Endothelial cell of umbilical vein (primary cell): ENCODE results near the gene SEPTIN10. TPM values are rescaled to one million over a fixed set of nuclear protein-coding genes. Genes with fewer than 3 reads are reported as not detected.

Experiments
- BruUV-seq: library from RNA; stranded (reverse); fragments of 400-500 nt; replicated peaks from 2 replicates; lab custom pipeline; 2021; lab: Mats Ljungman, UMichigan
- CTCF ChIA-PET: fragments of 300-600, 350-600 bp; sonication (Branson Sonifier 250); formaldehyde crosslinking; loops from one replicate; lab custom pipeline; 2021; ENCODE audit warnings: antibody characterized with exemption, inconsistent platforms; lab: Charles Lee
- POLR2A ChIA-PET: fragments of 300-600, 350-600 bp; sonication (Branson Sonifier 250); formaldehyde crosslinking; loops from one replicate; lab custom pipeline; 2021; ENCODE audit warnings: antibody characterized with exemption, inconsistent platforms; lab: Charles Lee
- DNase-seq: peaks from one replicate; pipeline ENCODE4 v3.0.0-alpha.2; 2011; ENCODE audit warnings: low read depth, low spot score
- FAIRE-seq: peaks from 2 replicates; lab custom pipeline; 2011; peaks lifted over from hg19 to GRCh38; lab: Jason Lieb, UNC
- H2AFZ ChIP-seq: 2 replicates; pipeline ENCODE4 v1.6.0; 2012; ENCODE audit warnings: low read depth, low read length, control low read depth, inconsistent platforms
- H3K27ac ChIP-seq: 2 replicates; pipeline ENCODE4 v1.5.1; 2011; ENCODE audit warnings: low read depth, mild to moderate bottlenecking, control low read depth, low read length, moderate library complexity; ENCODE audit not compliant: insufficient read depth
- H3K27me3 ChIP-seq, 2 experiments: 2 replicates each; pipeline versions ENCODE4 v1.6.0 to v1.6.1; 2011; ENCODE audit warnings: low read length in 2 of 2, mixed read lengths in 1 of 2; ENCODE audit not compliant: control insufficient read depth in 2 of 2, insufficient read depth in 2 of 2
- H3K36me3 ChIP-seq, 2 experiments: 2 replicates in 1 of 2; 3 replicates in 1 of 2; pipeline ENCODE4 v1.5.1; 2011; ENCODE audit warnings: low read length in 2 of 2, mild to moderate bottlenecking in 1 of 2, moderate library complexity in 1 of 2; ENCODE audit not compliant: control insufficient read depth in 2 of 2, insufficient read depth in 2 of 2; ENCODE audit errors: extremely low read depth in 1 of 2
- H3K4me1 ChIP-seq: 3 replicates; pipeline ENCODE4 v1.5.1; 2011; ENCODE audit warnings: mild to moderate bottlenecking, low read length; ENCODE audit not compliant: control insufficient read depth, insufficient read depth; ENCODE audit errors: extremely low read depth
- H3K4me2 ChIP-seq: 2 replicates; pipeline ENCODE4 v1.6.1; 2011; ENCODE audit warnings: low read length, control low read depth, mixed read lengths; ENCODE audit not compliant: insufficient read depth
- H3K4me3 ChIP-seq, 3 experiments: fragments of 200-600 bp in 1 of 3; sonication (generic), shearing (Covaris generic) in 1 of 3; replicated peaks in 1 of 3; 2 replicates each; pipeline ENCODE4 v1.5.1; 2011 to 2016; ENCODE audit warnings: control low read depth in 3 of 3, low read length in 3 of 3, mild to moderate bottlenecking in 2 of 3, inconsistent platforms in 1 of 3, low read depth in 1 of 3, moderate library complexity in 1 of 3; ENCODE audit not compliant: insufficient read depth in 1 of 3
- H3K79me2 ChIP-seq: 2 replicates; pipeline ENCODE4 v1.6.0; 2012; ENCODE audit warnings: low read length, inconsistent platforms; ENCODE audit not compliant: control insufficient read depth, insufficient read depth
- H3K9ac ChIP-seq: replicated peaks from 2 replicates; pipeline ENCODE3; 2011; ENCODE audit warnings: low read length, control low read depth; ENCODE audit not compliant: insufficient read depth; ENCODE audit errors: extremely low read depth
- H3K9me1 ChIP-seq: replicated peaks from 3 replicates; pipeline ENCODE4 v1.6.0; 2011; ENCODE audit warnings: mild to moderate bottlenecking, low read length; ENCODE audit not compliant: control insufficient read depth, insufficient read depth; ENCODE audit errors: extremely low read depth
- H3K9me3 ChIP-seq: replicated peaks from 2 replicates; pipeline ENCODE4 v1.5.1; 2012; ENCODE audit warnings: low read length, inconsistent platforms; ENCODE audit not compliant: control insufficient read depth, insufficient read depth
- H4K20me1 ChIP-seq: replicated peaks from 2 replicates; pipeline ENCODE3; 2011; ENCODE audit warnings: mild to moderate bottlenecking, low read length; ENCODE audit not compliant: control insufficient read depth, insufficient read depth; ENCODE audit errors: extremely low read depth
- CTCF ChIP-seq, 2 donors: IDR thresholded peaks; 1 replicate in 1 of 2; 2 replicates in 1 of 2; pipeline ENCODE4 v1.5.1; 2011; ENCODE audit warnings: low read length in 2 of 2, mild to moderate bottlenecking in 2 of 2, moderate library complexity in 2 of 2, control low read depth in 1 of 2, inconsistent platforms in 1 of 2, low read depth in 1 of 2; ENCODE audit not compliant: insufficient read depth in 1 of 2; ENCODE audit errors: extremely low read depth in 1 of 2
- EZH2 ChIP-seq: IDR thresholded peaks from 2 replicates; pipeline ENCODE4 v1.6.1; 2012; ENCODE audit warnings: borderline replicate concordance, low read depth, mild to moderate bottlenecking, moderate library complexity, low read length, inconsistent platforms; ENCODE audit not compliant: severe bottlenecking
- FOS ChIP-seq: IDR thresholded peaks from 2 replicates; pipeline ENCODE4 v1.6.1; 2011; ENCODE audit warnings: mild to moderate bottlenecking, low read length, moderate library complexity, borderline replicate concordance; ENCODE audit not compliant: insufficient read depth
- GATA2 ChIP-seq: IDR thresholded peaks from 2 replicates; pipeline ENCODE4 v1.7.0; 2011; ENCODE audit warnings: low read depth, mild to moderate bottlenecking, moderate library complexity, mixed read lengths, low read length; ENCODE audit not compliant: insufficient read length, insufficient read depth
- JUN ChIP-seq: IDR thresholded peaks from 2 replicates; pipeline ENCODE4 v1.6.1; 2011; ENCODE audit warnings: borderline replicate concordance, low read depth; ENCODE audit not compliant: insufficient read length, insufficient read depth
- MAX ChIP-seq: IDR thresholded peaks from 2 replicates; pipeline ENCODE4 v1.6.1; 2011; ENCODE audit not compliant: insufficient read depth, insufficient read length
- MYC ChIP-seq: IDR thresholded peaks from one replicate; pipeline ENCODE4 v1.6.1; 2011; ENCODE audit warnings: mild to moderate bottlenecking, low read depth, low read length
- POLR2A ChIP-seq: IDR thresholded peaks from 2 replicates; pipeline ENCODE4 v1.6.1; 2012; ENCODE audit warnings: low read depth, mild to moderate bottlenecking, control low read depth, low read length
- POLR2AphosphoS5 ChIP-seq: IDR thresholded peaks from 2 replicates; pipeline ENCODE4 v1.6.1; 2012; ENCODE audit warnings: low read depth, mild to moderate bottlenecking, control low read depth, low read length, moderate library complexity; ENCODE audit not compliant: insufficient read depth
- dilution Hi-C: fragments of 300-500 bp; cut with MboI; formaldehyde crosslinking; loops from one replicate; pipeline ENCODE4 v1.15.0; 2019; ENCODE audit warnings: low sequenced_read_pairs; ENCODE audit not compliant: extremely low pct_ligation_motif_present
- intact Hi-C: fragments of 100-400 bp; cut with micrococcal nuclease; formaldehyde crosslinking; loops from one replicate; pipeline ENCODE4 v1.10.0; 2022
- polyA plus RNA-seq, 4 experiments: library from polyadenylated mRNA; depleted of rRNA in 3 of 4; stranded (reverse) in 3 of 4; unstranded in 1 of 4; fragments of >200 nt; gene quantifications; 2 replicates each; pipeline versions ENCODE4 v1.2.1 to v1.2.3, GENCODE V29; 2011 to 2012; ENCODE audit warnings: missing spikeins in 1 of 4
- total RNA-seq: library from RNA; stranded (reverse); gene quantifications from 2 replicates; pipeline ENCODE4 v1.2.3, GENCODE V29; 2021

The SEPTIN10 gene
- total and polyA plus RNA-seq, 2 donors (not counting 3 experiments of a cell fraction or from before 2014, with no cell fraction given): 26.1 to 121 TPM

GRCh38 chr2:109601783-109602182 is 12.0 kb downstream of the SEPTIN10 start:
- no peaks in the 10 kb centered on the region for H3K9me3 ChIP-seq
- peaks cover 4% of the 10 kb centered on the region for H4K20me1 ChIP-seq
- H3K4me2 ChIP-seq: no peak overlapping the region
- no peak overlapping the region for H3K4me3 ChIP-seq
- FAIRE-seq (no peak), DNase-seq (peak; percentile 76)
- intact Hi-C loops: loop anchor here (2.0 kb wide), 1 partner anchor 37 kb away; no protein-coding TSS in a partner anchor
- H3K36me3 ChIP-seq: no peaks in the 10 kb centered on the region
- ChIA-PET POLR2A (interaction anchor here (1.0 kb wide), 1 partner anchor 13 kb away, joined by 3 read pairs; no protein-coding TSS in a partner anchor), CTCF (interaction anchor here (0.6 to 1.4 kb wide), 3 partner anchors 12 to 28 kb away, joined by 3 to 4 read pairs (median 3); no protein-coding TSS in a partner anchor)
- TF ChIP-seq EZH2 (no peak), CTCF (IDR thresholded peaks at IDR 0.05; ENCODE audit: extremely low read depth in 1 of 2, insufficient read depth in 1 of 2, low read depth in 1 of 2, low read length in 2 of 2) (no peak), MAX (no peak), JUN (no peak), POLR2A (no peak), MYC (no peak), FOS (no peak), POLR2AphosphoS5 (no peak), GATA2 (no peak)
- H3K79me2 ChIP-seq: peaks cover 91% of the 10 kb centered on the region
- dilution Hi-C loops: no loop called here
- no TSS peak for BruUV-seq
- no peak overlapping the region for H2AFZ ChIP-seq
- H3K4me1 ChIP-seq: peaks cover 8% of the 10 kb centered on the region
- no peaks in the 10 kb centered on the region for H3K9me1 ChIP-seq
- no peak overlapping the region for H3K9ac ChIP-seq
- H3K27me3 ChIP-seq: no peaks in the 10 kb centered on the region
- H3K27ac ChIP-seq: no peak overlapping the region
